T follicular helper cell (primary cell): ENCODE data around the gene SH2D3C.
A peak's percentile ranks its signal among the peaks of the same experiment; 100 is the strongest.
"Not testable (repeated sequence)": the region's sequence is repeated elsewhere in the genome, so short reads cannot be mapped to it uniquely, and the experiment has no call there.

ENCODE experiments used
- DNase-seq: peaks from one replicate; pipeline ENCODE4 v3.0.0-alpha.2; 2020; ENCODE audit warnings: low read depth

Gene SH2D3C

DNA sequence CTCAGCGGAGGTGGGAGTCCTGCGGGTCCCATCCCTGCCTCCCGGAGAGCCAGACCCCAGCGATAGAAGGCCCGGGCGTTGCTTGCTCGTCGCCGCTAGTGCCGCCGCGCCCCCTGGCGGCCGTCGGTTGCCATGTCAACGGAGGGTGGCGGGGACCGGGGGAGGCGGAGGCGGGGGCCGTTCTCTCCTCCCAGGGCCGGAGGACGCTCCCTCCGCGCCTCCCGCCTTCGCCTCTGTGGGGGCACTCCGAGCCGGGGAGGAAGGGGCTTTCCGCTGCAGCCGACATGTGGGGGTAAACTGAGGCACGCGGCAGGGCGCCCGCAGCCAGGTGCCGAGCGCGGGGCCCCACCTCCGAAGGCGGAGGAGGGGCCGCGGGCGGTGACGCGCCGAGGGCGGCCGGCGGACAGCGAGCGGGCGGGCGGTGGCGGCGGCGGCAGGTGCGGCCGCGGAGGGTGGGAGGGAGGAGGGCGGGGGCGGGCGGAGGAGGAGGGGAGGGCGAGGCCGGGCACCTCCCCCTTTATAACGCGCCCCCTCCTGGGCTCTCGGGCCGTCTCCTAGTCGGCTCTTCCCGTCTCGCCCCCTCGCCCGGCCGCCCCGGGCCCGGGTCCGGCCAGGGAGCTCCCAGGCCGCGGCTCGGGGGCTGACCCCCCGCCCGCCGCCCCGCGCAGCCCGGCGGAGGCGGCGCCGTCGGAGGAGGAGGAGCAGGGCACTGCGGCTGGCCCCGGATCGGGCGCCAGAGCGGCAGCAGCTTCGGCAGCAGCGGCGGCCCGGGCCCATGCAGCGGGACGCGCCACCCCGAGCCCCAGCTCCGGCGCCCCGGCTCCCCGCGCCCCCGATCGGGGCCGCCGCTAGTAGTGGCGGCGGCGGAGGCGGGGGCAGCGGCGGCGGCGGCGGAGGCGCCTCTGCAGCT lies 6.8 kb upstream of the SH2D3C start:
- peak; percentile 84 for DNase-seq

DNA sequence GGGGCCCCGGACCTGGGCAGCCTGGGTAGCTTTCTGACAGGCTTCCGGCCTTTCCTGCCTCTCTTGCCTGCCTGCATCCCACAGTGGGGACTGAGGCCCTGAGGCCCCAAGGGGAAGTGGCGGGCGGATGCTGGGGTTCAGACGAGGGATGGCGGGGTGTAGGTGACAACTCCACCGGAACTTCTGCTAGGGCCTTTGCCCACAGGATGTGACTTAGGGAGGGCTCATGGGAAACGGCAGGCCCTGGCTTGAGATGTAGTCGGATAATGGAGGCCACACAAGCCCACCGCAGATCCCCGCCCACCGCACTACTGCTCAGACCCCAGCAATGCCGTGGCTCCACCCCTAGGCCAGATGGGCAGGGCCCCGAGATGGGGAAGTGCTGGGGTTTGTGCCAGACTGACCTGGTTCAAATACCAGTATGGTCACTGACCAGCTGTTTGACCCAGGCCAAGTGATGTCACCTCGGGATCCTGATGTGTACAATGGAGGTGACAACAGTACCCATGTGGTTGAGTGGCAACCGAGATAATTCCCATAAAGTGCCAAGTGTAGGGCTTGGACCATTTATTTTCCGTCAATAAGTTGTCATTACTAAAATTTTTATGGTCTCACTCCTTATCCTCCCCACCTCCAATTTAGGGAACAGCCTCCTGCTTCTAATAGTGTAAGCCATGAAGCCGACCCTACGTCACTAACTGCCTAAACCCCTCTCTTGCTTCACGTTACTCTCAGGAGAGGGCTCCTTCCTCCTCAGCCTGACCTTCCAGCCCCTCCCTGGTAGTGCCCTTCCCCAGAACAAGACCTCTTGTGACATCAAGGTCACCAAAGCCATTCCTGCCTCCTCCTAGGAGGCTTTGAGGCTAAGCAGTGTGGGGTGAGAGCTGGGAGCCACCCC lies 4.9 kb upstream of the SH2D3C start:
- peak; percentile 42 for DNase-seq

DNA sequence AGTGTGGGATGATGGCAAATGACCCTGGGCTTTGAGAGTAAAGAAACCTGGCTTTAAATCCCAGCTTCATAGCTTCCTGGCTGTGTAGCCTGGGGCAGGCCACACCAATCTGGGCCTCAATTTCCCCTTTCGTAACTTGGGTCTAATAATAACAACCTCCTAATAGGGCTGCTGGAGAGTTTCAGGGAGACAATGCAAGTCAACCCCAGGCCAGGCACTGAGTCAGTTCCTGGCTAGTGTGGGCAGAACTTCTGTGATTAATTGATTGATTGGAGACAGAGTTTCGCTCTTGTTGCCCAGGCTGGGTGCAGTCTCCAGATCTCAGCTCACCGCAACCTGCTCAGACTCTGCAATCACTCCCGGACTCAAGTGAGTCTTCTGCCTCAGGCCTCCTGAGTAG lies 3.3 kb upstream of the SH2D3C start:
- no peak for DNase-seq

DNA sequence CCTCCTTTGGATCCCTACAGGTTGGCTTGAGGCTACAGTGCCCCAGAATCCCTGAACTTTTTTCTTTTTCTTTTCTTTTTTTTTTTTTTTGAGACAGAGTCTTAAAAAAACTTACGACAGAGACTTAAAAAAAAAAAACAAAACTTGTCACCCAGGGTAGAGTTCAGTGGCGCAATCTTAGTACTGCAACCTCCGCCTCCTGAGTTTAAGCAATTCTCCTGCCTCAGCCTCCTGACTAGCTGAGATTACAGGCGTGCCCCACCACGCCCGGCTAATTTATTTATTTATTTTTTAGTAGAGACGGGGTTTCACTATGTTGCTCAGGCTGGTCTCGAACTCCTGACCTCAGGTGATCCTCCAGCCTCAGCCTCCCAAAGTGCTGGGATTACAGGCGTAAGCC lies 2.4 kb upstream of the SH2D3C start:
- not testable (repeated sequence) for DNase-seq

DNA sequence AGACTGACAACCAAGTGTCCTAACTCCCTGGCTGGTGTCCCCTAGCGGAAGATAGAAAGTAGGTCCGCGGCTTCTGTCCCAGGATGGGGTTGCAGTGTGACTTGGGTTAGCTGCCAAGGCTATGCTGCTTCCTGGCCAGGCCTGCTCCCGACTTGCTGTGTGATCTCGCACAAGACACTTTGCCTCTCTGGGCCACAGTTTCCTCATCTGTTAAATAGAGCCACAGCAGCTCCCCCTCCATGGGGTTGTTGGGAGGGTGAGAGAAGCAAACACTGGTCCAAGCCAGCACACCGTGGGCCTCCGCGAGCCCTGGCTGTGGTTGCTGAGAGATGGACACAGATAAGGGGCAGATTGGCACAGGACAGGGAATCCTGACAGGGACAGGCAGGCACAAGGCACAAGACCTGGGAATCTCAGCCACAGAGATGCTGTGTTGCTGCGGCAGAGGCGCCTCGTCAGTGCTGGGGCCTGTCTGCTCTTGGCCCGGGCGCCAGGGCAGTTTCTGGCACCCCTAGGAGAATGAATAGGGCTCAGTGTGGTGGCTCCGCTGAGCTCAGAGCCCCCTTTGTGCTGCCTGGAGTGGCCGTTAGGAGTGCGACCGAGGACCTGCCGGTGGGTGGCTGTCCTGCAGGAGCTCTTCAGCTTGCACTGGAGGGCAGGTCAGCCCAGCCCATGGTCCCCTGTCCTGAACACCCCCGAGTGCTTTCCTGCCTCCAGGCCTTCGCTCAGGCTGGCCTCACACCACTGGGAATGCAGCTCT lies 1.8 kb upstream of the SH2D3C start:
- no peak for DNase-seq

DNA sequence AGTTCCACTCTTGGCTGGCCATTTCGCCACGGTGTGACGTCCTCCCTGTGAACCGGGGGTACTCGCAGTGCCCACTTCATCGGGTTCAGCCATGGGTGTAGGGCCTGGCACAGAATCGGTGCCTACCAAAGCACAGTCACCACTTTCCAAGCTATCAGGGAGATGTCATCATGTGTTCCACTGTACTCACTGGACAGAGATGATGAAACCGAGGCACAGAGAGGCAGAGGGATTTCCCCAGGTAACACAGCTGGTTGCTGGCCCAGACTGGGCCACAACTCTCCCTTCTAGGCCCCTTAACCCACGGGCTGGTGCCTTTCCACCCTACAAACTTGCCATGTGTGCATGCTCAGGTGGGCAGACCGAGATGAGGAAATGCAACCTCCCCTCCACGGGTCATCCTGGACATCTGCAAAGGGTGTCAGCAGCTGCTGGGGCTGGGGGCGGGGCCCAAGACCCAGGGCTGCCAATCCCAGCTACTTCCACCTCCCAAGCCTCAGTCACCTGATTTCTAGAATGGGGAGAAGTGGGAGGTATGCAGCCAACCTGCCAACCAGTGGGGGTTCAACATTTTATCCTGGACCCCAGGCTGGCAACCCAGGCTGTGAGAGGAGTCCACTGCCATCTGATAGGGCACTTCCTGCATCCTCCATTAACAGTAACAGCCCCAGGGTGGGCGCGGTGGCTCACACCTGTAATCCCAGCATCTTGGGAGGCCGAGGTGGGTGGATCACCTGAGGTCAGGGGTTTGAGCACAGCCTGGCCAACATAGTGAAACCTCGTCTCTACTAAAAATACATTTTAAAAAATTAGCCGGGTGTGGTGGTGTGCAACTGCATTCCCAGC lies 893 bp upstream of the SH2D3C start:
- DNase-seq: no peak

DNA sequence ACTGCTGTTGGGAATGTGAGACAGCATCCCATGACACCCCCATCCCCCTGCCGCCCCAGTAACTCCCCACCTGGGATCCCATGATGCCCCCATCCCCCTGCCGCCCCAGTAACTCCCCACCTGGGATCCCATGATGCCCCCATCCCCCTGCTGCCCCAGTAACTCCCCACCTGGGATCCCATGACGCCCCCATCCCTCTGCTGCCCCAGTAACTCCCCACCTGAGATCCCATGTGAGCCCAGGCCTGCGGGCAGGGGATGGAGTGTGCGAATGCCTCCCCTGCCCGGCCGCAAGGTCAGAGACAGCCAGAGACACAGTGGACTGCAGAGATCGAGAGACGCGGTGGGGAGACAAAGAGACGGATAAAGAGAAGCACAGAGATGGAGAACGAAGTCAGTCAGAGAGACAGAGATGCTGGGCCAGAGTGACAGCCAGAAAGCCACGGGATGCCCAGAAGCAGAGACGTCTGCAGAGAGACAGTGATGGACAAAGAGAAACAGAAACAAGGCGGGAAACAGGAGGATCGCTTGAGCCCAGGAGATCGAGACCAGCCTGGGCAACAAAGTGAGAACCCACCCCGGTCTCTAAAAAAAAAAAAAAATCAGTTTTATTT lies 992 bp downstream of the SH2D3C start:
- no peak for DNase-seq

DNA sequence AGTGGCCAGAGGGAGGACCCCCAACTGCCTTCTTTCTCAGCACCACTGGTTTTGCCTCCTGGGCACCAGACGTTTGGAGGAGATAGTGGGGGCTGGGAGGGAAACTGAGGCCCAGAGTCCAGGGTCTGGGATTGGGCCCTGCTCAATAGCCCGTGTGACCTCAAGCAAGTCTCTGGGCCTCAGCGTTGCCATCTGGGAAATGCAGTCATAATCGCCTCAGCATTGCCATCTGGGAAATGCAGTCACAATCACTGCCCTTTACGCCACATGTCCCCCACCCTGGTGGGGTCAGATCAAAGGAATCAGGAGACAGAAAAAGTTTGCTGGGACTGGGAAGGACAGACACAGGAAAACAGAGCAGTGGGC lies 1.6 kb downstream of the SH2D3C start:
- no peak for DNase-seq

DNA sequence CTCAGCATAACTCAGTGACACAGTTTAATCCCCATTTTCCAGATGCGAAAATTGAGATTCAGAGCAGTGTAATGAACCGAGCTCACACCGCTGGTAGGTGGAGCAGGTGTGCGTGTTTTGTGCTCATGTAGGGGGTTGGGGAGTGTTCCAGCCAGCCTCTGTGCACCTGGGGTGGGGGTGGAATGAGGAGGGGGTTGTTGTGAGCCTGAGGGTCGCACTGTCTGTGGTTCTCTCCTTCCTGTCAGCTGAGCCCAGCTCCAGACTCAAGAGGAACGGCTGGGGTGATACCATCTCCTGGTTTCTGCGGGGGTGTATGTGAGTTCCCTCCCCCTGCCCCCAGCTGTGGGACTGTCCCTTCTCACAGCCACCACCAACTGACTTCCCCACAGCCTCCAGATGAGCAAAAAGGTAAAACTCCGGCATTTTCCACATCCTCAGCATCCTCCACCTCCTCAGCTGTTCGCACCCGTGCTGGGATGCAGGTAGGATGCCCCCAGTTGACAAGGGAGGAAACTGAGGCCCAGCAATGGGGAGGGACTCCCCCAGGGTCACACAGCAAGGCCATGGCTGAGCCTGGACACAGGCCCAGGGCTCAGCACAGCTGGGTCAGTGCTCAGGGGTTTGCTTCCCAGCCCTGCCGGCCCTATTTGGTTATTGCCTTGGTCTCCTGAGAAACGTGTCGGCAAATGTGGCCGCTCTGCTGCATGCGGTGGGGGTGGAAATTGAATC lies 2.1 kb downstream of the SH2D3C start:
- DNase-seq: peak; percentile 63

DNA sequence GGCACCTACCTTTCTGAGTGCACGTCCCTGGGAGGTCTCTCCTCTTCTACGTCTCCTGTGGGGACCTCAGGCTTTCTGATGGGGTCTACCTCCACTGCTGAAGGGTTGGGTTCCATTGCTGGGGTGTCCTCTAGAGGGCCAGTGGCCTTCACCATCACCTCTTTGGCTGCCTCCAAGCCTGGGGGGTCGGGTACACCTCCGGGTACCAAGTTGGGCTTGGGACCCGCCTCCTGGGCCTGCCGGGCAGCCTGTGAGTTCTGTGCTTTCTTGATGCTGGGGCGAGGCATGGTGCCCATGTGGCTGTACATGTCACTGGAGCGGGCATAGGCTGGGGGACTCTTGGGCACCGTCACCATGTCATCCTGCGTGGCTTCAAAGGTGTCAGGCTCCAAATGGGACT lies 4.5 kb downstream of the SH2D3C start:
- DNase-seq: no peak

DNA sequence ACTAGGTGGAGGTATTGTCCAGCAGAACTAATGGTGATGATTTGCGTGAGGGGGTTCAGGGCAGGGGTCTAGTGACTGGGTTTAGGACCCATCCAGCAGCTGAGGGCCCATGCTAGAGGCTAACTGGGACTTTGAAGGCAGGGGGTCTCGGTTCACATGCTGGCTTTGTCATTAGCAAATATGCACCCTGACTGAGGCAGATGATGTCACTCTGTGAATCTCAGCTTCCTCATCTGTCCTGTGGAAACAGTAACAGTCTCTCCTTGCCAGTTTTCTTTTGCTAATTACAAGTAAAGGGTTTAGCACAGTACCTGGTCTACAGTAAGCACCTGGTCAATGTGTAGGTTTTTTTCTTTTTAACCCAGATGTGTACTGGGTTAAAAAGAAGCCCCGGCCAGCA lies 5.2 kb downstream of the SH2D3C start:
- DNase-seq: no peak

DNA sequence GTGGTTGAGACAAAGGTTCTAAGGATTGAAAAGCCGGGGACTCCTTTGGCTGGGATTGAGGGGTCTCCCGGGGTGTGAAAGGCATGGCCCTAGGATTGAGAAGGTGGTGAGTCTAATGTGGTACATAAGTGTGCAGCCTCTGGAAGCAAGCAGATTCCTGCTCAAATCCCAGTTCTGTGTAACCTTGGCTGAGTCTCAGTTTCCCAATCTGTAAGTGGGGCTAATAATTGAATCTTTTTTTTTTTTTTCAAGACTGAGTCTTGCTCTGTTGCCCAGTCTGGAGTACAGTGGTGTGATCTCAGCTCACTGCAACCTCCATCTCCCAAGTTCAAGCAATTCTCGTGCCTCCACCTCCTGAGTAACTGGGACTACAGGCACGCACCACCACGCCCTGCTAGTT lies 5.9 kb downstream of the SH2D3C start:
- no peak for DNase-seq

DNA sequence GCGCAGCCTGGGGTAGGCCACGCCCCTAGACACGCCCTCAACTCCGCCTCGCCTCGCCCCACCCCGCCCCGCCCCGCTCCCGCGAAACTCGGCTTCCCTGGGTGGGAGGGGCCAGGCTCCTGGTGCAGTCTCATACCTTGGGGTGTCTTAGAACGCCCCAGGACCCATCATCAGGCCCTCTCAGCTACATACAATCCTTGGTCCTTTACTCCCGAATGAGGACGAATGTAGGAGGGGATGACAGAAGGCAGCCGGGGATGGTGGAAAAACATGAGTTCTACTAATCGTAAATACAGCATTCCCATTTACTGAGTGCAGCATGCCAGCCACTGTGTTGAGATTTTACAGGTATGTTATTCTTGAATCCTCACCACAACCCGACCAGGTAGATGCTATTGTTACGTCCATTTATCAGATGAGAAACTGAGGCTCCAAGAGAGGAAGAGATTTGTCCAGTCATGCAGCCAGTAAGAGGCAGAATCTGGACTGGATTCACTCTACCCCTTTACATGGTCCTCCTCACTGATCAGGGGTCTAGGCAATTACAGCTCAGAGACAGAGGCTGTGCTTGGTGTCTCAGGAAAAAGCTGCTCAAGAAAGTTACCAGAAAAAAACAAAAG lies 6.8 kb downstream of the SH2D3C start:
- no peak for DNase-seq

DNA sequence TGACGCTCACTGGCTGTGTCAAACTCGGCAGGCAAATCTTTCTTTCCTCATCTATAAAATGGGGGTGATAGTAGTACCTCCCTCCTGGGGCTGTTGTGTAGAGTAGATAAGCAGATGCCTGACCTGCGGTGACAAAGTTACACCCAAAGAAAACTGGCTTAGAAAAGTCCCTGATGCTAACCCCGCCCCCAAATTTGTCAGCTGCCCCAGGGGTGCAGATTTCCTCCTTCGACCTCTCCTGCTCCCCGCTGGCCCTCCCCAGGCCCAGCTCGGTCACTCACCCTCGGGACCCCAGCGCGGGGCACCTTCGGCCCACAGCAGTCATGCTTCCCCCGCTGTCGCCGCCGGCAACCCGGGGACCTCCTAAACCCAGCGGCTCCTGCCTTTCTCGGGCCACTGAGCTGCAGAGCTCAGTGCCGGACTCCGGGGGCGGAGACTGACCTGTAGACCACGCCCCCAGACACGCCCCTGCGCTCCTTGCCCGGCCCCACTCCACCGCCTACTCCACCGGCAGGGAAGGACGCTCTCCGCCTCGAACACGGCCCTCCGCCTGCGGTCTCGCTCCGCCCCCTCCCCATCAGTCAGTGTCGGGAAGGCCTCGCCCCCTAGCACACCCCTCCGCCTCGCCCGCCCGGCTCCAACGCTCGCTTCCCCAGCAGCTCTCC lies 7.4 kb downstream of the SH2D3C start:
- DNase-seq: peak; percentile 88

DNA sequence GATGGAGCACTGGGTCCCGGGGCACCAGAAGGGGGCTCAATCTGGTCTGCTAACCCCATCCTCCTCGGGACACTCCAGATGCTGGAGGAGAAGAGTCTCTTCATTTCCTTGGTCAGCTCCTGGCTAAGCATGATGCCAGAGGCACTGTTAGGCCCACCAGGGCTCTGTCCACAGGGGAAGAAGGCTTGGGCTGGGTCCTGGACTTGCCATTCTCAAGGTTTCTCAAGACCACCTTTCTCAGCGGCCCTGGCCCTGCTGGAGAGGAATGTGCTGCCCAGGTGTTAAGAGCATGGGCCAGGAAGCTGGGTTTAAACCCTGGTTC lies 7.9 kb downstream of the SH2D3C start:
- DNase-seq: no peak

DNA sequence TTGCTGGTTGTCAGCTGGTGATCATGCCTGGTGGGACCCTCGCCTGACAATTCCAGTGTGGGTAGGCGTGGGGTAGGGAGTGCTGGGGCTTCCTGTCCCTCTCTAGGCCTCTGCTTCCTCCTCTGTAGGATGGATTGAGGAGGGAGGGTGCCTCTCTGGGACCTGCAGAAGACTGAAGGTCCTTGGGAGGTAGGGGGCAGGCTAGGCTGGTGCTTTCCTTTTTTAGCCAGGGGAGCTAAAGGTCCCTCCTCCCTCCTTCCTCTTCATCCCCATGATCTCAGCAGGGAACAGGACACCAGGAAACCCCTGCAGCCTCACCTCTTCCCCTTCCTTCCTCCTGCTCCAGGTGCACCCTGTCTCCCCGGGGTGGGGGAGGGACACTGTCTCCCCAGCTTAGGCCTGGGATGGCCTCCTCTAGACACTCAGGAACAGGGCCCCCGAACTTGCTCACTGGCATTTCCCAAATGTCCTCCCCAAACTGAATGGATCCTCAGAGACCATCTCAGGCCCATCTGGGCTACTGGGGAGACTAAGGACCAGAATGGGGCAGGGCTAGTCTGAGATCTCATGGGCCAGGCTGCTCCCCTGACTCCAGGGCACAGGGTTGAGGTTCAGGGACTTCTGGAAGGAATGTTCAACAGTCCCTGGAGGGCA lies 8.4 kb downstream of the SH2D3C start:
- no peak for DNase-seq

DNA sequence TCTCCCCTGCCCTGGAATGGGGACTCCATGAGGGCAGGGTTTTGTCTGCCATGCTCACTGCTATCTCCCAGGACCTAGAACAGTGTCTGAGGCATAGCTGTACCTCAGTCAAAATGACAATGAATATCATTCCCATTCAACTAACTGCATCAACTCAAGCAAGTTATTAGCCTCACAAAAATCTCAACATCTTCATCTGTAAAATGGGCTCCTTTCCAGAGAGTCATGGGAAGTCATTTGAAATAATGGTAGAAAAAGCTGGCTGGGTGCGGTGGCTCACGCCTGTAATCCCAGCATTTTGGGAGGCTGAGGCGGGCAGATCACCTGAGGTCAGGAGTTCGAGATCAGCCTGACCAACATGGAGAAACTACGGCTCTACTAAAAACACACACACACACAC lies 9.4 kb downstream of the SH2D3C start:
- DNase-seq: no peak

DNA sequence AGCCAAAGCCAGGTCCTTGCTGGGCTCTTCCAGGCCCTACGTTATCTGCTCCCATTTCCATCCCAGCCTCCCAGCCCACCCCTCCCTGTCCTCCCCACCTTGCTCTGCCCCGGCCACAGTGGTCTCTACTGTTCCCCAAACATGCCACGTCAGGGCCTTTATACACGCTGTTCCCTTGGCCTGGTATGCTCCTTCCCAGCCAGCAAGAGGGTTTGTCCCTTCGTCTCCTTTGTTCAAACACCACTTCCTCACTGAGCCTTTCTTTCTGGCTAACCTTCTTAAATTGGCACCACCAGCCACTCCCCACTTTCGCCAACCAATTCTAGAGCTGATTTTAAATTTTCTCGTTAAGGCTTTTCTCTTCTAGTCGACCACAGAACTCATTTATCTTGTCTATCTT lies 9.8 kb downstream of the SH2D3C start:
- DNase-seq: no peak

DNA sequence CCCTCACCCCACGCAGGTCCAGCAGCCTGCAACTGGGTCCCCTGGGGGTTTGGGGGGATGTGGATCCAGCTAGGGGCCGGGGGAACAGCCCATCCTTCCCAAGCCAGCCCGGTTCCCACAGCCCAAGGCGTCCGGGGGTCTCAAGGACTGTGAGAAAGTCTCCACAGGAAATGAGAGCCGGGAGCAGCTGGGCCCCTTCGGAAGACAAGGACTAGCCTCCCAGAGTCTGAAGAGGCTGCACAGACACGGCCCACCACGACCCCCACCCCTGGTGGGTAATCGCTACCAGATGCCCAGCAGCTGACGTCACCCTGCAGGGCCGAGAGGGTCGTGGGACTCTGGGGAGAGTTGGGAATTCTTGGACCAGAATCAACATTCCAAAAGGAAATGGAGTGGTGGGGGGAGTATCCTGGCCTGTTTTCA lies 10.5 kb downstream of the SH2D3C start:
- DNase-seq: no peak
